ENCODE measurements around the gene LIF. TPM values are rescaled to one million over a fixed set of nuclear protein-coding genes. Genes with fewer than 3 reads are reported as not detected.

LIF gene
- total RNA-seq, 4 donors from 2014 or later = 4.2 to 15.3 (median 8.5) TPM

DNA sequence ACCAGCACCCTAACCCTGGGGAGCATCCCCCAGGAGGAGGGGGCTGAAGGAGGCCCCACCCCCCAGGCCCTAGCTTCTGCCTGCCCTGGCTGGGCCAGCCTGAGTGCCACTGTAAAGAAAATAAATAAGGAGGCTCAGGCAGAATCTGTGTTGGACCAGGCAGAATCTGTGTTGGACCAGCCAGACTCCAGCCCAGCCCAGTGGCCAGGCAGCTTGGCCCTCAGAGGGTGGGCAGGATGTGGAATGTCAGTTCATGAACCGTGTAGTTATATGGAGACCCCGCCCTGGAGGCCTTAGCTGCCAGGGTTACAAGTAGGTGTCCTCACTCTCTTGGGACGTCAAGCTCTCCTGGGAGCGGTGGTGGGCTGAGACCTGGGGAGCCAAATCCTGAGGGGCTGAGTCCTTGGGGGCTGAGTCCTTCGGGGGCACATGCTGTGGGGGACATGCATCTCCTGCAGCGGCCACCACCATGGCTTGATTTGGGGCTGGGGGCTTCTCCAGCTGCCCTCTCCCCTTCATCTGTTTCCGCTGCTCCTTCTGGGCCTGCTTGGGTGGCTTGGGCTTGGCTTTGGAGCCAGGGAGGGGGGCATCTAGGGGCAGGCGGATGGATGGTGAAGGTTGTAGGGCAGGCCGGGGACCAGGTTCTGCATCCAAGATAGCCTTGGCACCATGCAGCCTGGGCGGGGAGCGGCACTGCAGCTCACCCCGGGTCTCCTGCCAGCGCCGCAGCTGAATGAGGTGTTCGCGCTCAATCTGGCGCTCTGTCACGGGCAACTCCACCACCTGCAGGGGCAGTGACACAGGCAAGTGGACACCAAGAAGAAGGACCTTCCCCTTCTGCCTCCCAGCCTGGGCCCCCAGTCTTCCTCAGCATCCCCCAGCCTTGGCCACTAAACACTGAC, 45.8 kb upstream of the LIF start:
- 66% methylated on average over 17 of the region's 18 CpGs for WGBS

DNA sequence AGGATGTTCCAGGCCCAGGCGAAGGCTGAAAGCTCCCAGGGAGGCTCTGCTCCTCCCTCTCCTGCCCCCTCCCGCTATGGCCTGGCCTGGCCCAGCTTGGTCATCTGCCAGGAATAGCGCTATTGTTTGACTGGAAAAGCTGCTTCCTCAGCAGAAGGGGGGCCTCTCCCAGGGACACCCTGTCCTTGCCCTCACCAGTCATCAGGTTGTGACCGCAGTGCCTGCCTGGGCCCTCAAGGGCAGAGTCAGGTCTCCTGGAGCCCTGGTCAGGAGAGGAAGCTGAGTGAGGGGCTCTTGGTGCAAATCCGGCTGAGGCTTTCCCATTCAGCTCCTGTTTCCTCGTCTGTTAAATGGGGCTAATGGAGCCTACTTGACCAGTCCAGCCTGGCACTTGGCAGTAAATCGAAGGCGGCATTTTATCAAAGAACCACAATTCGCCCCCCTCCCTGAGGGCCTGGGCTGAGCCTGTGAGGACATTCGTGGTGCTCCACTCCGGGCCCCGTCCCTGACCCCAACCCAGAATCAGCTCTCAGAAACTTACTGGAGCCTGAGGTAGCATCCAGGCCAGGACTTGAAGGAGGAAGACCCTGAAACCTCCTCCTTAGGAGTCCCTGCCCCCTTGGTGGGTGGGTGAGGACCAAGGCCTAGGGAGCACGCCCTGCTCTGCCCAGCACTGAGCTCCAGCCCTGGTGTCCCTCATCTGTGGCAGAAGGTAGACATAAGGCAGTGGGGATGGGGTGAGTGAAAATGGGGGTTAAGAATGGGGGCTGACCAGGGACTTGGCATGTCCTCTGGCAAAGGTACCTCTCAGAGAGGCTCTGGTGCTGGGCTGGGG, 44.7 kb upstream of the LIF start:
- DNase-seq (ENCODE audit: low spot score in 2 of 2) = peak; percentile 92 to 94
- Histone ChIP-seq H3K27me3 (no peaks in the 10 kb centered on the region), H3K9me3 (no peaks in the 10 kb centered on the region), H3K36me3 (peaks cover 49% of the 10 kb centered on the region), H3K4me3 (no peak overlapping the region), H3K27ac (peak overlapping the region; percentile 92), H3K4me1 (peaks cover 69% of the 10 kb centered on the region)
- WGBS = 55% methylated on average over 11 of the region's 13 CpGs
- TF ChIP-seq, protein P1, sequence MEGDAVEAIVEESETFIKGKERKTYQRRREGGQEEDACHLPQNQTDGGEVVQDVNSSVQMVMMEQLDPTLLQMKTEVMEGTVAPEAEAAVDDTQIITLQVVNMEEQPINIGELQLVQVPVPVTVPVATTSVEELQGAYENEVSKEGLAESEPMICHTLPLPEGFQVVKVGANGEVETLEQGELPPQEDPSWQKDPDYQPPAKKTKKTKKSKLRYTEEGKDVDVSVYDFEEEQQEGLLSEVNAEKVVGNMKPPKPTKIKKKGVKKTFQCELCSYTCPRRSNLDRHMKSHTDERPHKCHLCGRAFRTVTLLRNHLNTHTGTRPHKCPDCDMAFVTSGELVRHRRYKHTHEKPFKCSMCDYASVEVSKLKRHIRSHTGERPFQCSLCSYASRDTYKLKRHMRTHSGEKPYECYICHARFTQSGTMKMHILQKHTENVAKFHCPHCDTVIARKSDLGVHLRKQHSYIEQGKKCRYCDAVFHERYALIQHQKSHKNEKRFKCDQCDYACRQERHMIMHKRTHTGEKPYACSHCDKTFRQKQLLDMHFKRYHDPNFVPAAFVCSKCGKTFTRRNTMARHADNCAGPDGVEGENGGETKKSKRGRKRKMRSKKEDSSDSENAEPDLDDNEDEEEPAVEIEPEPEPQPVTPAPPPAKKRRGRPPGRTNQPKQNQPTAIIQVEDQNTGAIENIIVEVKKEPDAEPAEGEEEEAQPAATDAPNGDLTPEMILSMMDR (IDR thresholded peaks at IDR 0.05) = no peak
- TF ChIP-seq POLR2AphosphoS5 (IDR thresholded peaks at IDR 0.05) (peak; percentile 66 to 98 (median 86)), POLR2A (IDR thresholded peaks at IDR 0.05) (no peak), EP300 (IDR thresholded peaks at IDR 0.05) (peak; percentile 86)

More for the DNA sequence above, 45.8 kb upstream of the LIF start:
- Histone ChIP-seq H3K36me3 (peaks cover 56% of the 10 kb centered on the region), H3K27me3 (no peaks in the 10 kb centered on the region), H3K9me3 (no peaks in the 10 kb centered on the region), H3K4me1 (peaks cover 79% of the 10 kb centered on the region), H3K27ac (peak overlapping the region; percentile 92), H3K4me3 (no peak overlapping the region)
- TF ChIP-seq, protein P1 (IDR thresholded peaks at IDR 0.05) = no peak
- TF ChIP-seq EP300 (IDR thresholded peaks at IDR 0.05) (no peak), POLR2A (IDR thresholded peaks at IDR 0.05) (no peak), POLR2AphosphoS5 (IDR thresholded peaks at IDR 0.05) (no peak)
- DNase-seq (ENCODE audit: low spot score in 2 of 2) = no peak

DNA sequence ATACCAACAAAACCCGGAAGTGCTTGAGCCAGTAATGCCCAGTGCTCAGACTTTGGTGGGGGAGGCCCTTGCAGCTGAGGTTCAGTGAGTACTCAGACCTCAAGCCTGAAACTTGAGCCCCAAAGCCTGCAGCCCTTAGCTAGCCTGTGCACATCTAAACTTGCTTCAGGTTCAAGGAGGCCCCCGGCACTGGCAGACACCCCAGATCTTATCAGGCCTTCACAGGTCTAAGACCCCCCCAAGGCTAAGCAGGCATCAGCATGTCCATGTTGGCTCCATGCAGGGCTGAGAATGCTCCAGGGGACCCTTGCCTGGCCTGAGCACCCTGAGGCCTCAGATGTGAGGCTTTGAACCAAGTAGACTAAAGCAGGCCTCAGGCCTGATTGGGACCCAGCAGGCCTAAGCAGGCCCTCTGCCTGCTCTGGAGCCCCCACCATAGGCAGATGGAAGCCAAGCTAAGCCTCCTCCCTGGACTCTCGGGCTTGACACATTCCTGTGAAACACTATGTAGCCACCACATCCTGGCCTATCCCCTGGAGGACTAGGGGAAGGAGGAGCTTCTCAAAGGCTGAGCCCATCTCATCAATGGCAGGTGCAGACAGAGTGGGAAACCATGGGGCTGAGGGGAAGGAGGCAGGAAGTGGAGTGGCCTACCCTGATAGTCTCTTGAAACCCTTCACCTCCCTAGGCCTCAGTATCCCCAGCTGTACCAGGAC, 43.9 kb upstream of the LIF start:
- peaks cover 49% of the 10 kb centered on the region for H3K36me3 ChIP-seq
- H3K4me1 ChIP-seq = peaks cover 65% of the 10 kb centered on the region
- no peak for DNase-seq (ENCODE audit: low spot score in 2 of 2)

DNA sequence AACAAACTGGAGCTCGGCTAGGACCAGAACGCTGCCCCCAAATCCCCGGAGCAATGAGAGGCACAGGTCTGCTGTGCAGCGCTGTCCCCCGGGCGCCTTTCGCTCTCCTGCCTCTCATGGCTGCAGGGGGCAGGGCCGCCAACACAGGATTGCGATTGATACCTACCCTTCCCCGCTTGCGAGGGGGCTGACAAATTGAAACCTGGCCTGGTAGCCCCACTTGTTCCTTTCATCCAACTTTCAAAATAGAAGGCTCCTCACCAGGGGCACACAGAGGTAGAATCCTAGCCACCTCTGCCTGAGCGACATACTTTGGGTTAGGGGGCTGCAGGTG, 43.4 kb upstream of the LIF start:
- no peaks in the 10 kb centered on the region for H3K9me3 ChIP-seq
- 13% methylated on average over 5 of the region's 12 CpGs for WGBS
- TF ChIP-seq POLR2A (IDR thresholded peaks at IDR 0.05) (no peak), POLR2AphosphoS5 (IDR thresholded peaks at IDR 0.05) (no peak), EP300 (IDR thresholded peaks at IDR 0.05) (no peak)
- TF ChIP-seq, protein P1 (IDR thresholded peaks at IDR 0.05) = no peak
- peaks cover 49% of the 10 kb centered on the region for H3K36me3 ChIP-seq
- no peak for DNase-seq (ENCODE audit: low spot score in 2 of 2)
- H3K27me3 ChIP-seq = no peaks in the 10 kb centered on the region
- peaks cover 65% of the 10 kb centered on the region for H3K4me1 ChIP-seq
- H3K27ac ChIP-seq = peak overlapping the region; percentile 92
- H3K4me3 ChIP-seq = peak overlapping the region; percentile 88

More for the DNA sequence above, 43.9 kb upstream of the LIF start:
- Histone ChIP-seq H3K9me3 (no peaks in the 10 kb centered on the region), H3K4me3 (peak overlapping the region; percentile 88), H3K27me3 (no peaks in the 10 kb centered on the region), H3K27ac (peak overlapping the region; percentile 92)
- 30% methylated on average over 2 of the region's 3 CpGs for WGBS
- no peak for TF ChIP-seq POLR2A (IDR thresholded peaks at IDR 0.05)
- TF ChIP-seq EP300 (IDR thresholded peaks at IDR 0.05) = no peak

DNA sequence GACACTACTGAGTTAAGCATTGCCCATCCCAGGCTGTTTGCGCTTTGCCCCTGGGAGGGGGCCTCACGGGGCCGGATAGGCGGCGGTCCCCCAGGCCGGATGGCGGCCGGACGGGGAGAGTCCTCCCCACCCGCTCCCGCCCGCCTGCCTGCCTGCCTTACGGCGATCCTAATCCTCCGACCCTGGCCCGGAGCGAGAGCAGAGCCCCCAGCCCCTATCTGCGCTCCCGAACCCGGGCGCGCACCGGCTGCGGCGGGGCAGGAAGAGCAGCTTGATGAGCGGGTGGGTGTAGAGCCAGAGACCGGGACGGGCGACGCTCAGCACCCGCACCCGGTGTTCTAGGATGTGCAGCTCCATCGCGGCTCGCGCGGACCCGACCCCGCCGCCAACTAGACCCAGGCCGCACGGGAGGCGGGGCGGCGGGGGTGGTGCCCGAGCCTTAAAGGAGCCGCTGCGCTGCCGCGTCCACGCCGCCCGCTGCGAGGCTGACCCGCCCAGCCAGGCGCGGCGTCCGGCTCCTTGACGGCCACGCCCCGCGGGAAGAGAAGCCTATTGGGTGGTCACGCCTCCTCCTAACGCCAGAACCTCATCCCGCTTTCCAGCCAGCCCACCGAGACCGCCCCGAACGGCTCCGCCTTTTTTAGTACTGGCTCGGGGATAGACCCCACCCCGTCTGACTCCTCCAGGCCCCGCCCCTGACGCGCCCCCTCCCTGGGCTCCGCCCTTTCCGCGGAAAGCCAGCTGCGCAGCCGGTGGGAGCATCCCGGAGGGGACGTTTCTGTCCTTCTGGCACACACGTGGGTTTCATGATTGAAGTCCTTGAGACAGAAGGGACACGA, 42.8 kb upstream of the LIF start, which contains the start of gene CASTOR1:
CASTOR1 (minus strand) TSS at position 365 of the 839 bp plus-strand sequence; CDS start at position 357, 8 bp downstream.
- Histone ChIP-seq H3K27ac (peak within 1 kb of the TSS; percentile 92), H3K4me1 (peaks cover 61% of the 10 kb centered on the region), H3K9me3 (no peaks in the 10 kb centered on the region), H3K4me3 (peak within 1 kb of the TSS; percentile 88), H3K27me3 (no peaks in the 10 kb centered on the region), H3K36me3 (peaks cover 49% of the 10 kb centered on the region)
- WGBS = 2% methylated on average over 34 of the region's 85 CpGs
- TF ChIP-seq EP300 (IDR thresholded peaks at IDR 0.05) (no peak), POLR2AphosphoS5 (IDR thresholded peaks at IDR 0.05) (peak in 1 of 3 donors; percentile 46), POLR2A (IDR thresholded peaks at IDR 0.05) (peak in 1 of 2 donors; percentile 62)
- TF ChIP-seq, protein P1 (IDR thresholded peaks at IDR 0.05) = no peak
- peak; percentile 99 for DNase-seq (ENCODE audit: low spot score in 2 of 2)
